BJ (cell line): ENCODE results near the gene RGS14. TPM values are rescaled to one million over a fixed set of nuclear protein-coding genes. Genes with fewer than 3 reads are reported as not detected.
"Not testable (repeated sequence)": the region's sequence is repeated elsewhere in the genome, so short reads cannot be mapped to it uniquely, and the experiment has no call there.

Source experiments
- CTCF ChIA-PET: fragments of 350-600 bp; formaldehyde crosslinking; extraction: SDS; loops from one replicate; lab custom pipeline; 2021; ENCODE audit warnings: antibody characterized with exemption, inconsistent platforms; lab: Yijun Ruan, JAX
- POLR2A ChIA-PET: fragments of 300-600 bp; sonication (Branson Sonifier 250); formaldehyde crosslinking; extraction: SDS; loops from one replicate; lab custom pipeline; 2021; ENCODE audit warnings: antibody characterized with exemption; lab: Charles Lee
- DNase-seq: peaks from one replicate; pipeline ENCODE4 v3.0.0-alpha.2; 2011; ENCODE audit warnings: low read depth
- H3K27me3 ChIP-seq: 2 replicates; pipeline ENCODE4 v1.6.0; 2011; ENCODE audit warnings: low read length; ENCODE audit not compliant: control insufficient read depth, insufficient read depth
- H3K36me3 ChIP-seq: 2 replicates; pipeline ENCODE4 v1.5.1; 2011; ENCODE audit warnings: low read length; ENCODE audit not compliant: control insufficient read depth, insufficient read depth
- H3K4me3 ChIP-seq: 2 replicates; pipeline ENCODE4 v1.5.1; 2011; ENCODE audit warnings: low read depth, mild to moderate bottlenecking, control low read depth, low read length
- CTCF ChIP-seq: IDR thresholded peaks from 2 replicates; pipeline ENCODE4 v1.5.1; 2011; ENCODE audit warnings: low read depth, mild to moderate bottlenecking, control low read depth, inconsistent platforms, low read length, moderate library complexity; ENCODE audit not compliant: insufficient read depth
- polyA plus RNA-seq: library from polyadenylated mRNA; depleted of rRNA; stranded (reverse); fragments of >200 nt; gene quantifications from 2 replicates; pipeline ENCODE4 v1.2.3, GENCODE V29; 2011; rRNA removed

The RGS14 gene
- polyA plus RNA-seq, 1 experiment = 6.0 TPM

GRCh38 chr5:177419046-177419445 is 61.3 kb downstream of the RGS14 start:
- Histone ChIP-seq H3K4me3 (no peak overlapping the region), H3K36me3 (no peaks in the 10 kb centered on the region), H3K27me3 (peaks cover 2% of the 10 kb centered on the region; the same call in 1 of the 2 replicates)
- ChIA-PET POLR2A (no interaction called here), CTCF (interaction anchor here (0.7 to 8.7 kb wide), 5 partner anchors 10 to 38 kb away, joined by 3 to 89 read pairs (median 3); no protein-coding TSS in a partner anchor)
- TF ChIP-seq CTCF = no peak
- DNase-seq = no peak

GRCh38 chr5:177420472-177420871 is 62.7 kb downstream of the RGS14 start:
- H3K27me3 ChIP-seq, H3K36me3 ChIP-seq, DNase-seq, POLR2A ChIA-PET, H3K4me3 ChIP-seq: not testable (repeated sequence)
- CTCF ChIA-PET = interaction anchor here (8.7 kb wide), 1 partner anchor 16 kb away, joined by 89 read pairs; no protein-coding TSS in a partner anchor

- TF ChIP-seq CTCF = no peak
- H3K4me3 ChIP-seq = no peak overlapping the region
- ChIA-PET POLR2A (no interaction called here), CTCF (interaction anchor here (0.6 to 2.3 kb wide), 3 partner anchors 17 to 103 kb away, joined by 3 to 8 read pairs (median 7); no protein-coding TSS in a partner anchor)
- DNase-seq = no peak
- no peaks in the 10 kb centered on the region for H3K27me3 ChIP-seq
- no peaks in the 10 kb centered on the region for H3K36me3 ChIP-seq
These were observed 63.5 kb downstream of the RGS14 start for GRCh38 chr5:177421062-177421798.

Other genes with a start within 250 kb of the RGS14 start
- gene NSD1, start 224.2 kb upstream of the RGS14 start, polyA plus RNA-seq = 15.8 and 21.4 TPM in 2 replicates
- 39.7 and 54.7 TPM in 2 replicates for gene RAB24, start 54.2 kb upstream of the RGS14 start, polyA plus RNA-seq
- 182 and 245 TPM in 2 replicates for gene PRELID1, start 54.1 kb upstream of the RGS14 start, polyA plus RNA-seq
- 11.8 and 18.1 TPM in 2 replicates for gene MXD3, start 46.0 kb upstream of the RGS14 start, polyA plus RNA-seq
- 228 and 248 TPM in 2 replicates for gene LMAN2, start 6.3 kb upstream of the RGS14 start, polyA plus RNA-seq
- not detected in 2 replicates for gene SLC34A1, start 26.5 kb downstream of the RGS14 start, polyA plus RNA-seq
- not detected in 2 replicates for gene PFN3, start 42.7 kb downstream of the RGS14 start, polyA plus RNA-seq
- gene F12, start 51.6 kb downstream of the RGS14 start, polyA plus RNA-seq = 0.67 and 0.69 TPM in 2 replicates
- 24.0 and 37.7 TPM in 2 replicates for gene GRK6, start 68.8 kb downstream of the RGS14 start, polyA plus RNA-seq
- gene PRR7, start 88.9 kb downstream of the RGS14 start, polyA plus RNA-seq = 1.6 TPM in 2 replicates
- 103 and 176 TPM in 2 replicates for gene DBN1, start 115.7 kb downstream of the RGS14 start, polyA plus RNA-seq
- gene PDLIM7, start 139.7 kb downstream of the RGS14 start, polyA plus RNA-seq = 344 and 624 TPM in 2 replicates
- 0.92 and 1.2 TPM in 2 replicates for gene DOK3, start 151.9 kb downstream of the RGS14 start, polyA plus RNA-seq
- gene DDX41, start 159.0 kb downstream of the RGS14 start, polyA plus RNA-seq = 93.3 and 144 TPM in 2 replicates
- 23.1 and 31.9 TPM in 2 replicates for gene FAM193B, start 196.6 kb downstream of the RGS14 start, polyA plus RNA-seq
- 310 and 391 TPM in 2 replicates for gene TMED9, start 234.3 kb downstream of the RGS14 start, polyA plus RNA-seq
- 23.2 and 39.5 TPM in 2 replicates for gene B4GALT7, start 242.2 kb downstream of the RGS14 start, polyA plus RNA-seq